ENCODE data around the gene ANTXR1.

DNA sequence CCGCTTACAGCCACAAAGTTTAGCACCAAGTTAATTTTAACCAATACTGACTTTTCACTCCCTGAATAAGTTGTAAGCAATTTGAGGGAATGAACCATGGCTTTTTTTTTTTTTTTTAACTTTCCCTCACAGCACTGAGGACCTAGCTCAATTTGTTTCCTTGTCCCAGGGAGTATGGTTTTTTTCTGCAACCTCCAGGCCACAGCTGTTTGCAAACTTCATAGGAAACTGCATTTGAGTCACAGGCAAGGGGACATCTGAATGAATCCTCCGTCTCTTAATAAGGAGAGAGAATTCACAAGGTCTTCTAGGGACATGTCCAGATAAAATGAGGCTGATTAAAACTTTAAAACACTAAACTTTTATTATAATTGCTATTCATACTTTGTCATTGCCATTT lies 192.5 kb downstream of the ANTXR1 start:
- TF ChIP-seq RFX5 (IDR thresholded peaks at IDR 0.05; ENCODE audit: borderline replicate concordance, low read depth, low read length), result no peak
- TF ChIP-seq, protein P1, sequence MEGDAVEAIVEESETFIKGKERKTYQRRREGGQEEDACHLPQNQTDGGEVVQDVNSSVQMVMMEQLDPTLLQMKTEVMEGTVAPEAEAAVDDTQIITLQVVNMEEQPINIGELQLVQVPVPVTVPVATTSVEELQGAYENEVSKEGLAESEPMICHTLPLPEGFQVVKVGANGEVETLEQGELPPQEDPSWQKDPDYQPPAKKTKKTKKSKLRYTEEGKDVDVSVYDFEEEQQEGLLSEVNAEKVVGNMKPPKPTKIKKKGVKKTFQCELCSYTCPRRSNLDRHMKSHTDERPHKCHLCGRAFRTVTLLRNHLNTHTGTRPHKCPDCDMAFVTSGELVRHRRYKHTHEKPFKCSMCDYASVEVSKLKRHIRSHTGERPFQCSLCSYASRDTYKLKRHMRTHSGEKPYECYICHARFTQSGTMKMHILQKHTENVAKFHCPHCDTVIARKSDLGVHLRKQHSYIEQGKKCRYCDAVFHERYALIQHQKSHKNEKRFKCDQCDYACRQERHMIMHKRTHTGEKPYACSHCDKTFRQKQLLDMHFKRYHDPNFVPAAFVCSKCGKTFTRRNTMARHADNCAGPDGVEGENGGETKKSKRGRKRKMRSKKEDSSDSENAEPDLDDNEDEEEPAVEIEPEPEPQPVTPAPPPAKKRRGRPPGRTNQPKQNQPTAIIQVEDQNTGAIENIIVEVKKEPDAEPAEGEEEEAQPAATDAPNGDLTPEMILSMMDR (IDR thresholded peaks at IDR 0.05; ENCODE audit: control extremely low read depth in 1 of 3, insufficient read depth in 1 of 3, low read depth in 1 of 3, low read length in 3 of 3), result no peak

Measured in H1 (cell line).